H9 (cell line): ENCODE measurements around the gene BTN2A1. TPM values are rescaled to one million over a fixed set of nuclear protein-coding genes. Genes with fewer than 3 reads are reported as not detected.
"Not testable (repeated sequence)": the region's sequence is repeated elsewhere in the genome, so short reads cannot be mapped to it uniquely, and the experiment has no call there.

Experiments used
- DNase-seq: peaks from one replicate; pipeline ENCODE4 v3.0.0-alpha.2; 2017
- H2AFZ ChIP-seq: one replicate; pipeline ENCODE4 v1.6.1; 2013; ENCODE audit warnings: mild to moderate bottlenecking, low read length, control low read depth, moderate library complexity
- H2AK5ac ChIP-seq: 2 replicates; pipeline ENCODE4 v1.6.1; 2013; ENCODE audit warnings: low read length, control low read depth, mixed read lengths; ENCODE audit not compliant: insufficient read length
- H2BK120ac ChIP-seq: one replicate; pipeline ENCODE4 v1.6.1; 2013; ENCODE audit warnings: low read depth, mild to moderate bottlenecking, low read length, control low read depth, inconsistent platforms; ENCODE audit not compliant: poor library complexity, severe bottlenecking
- H2BK12ac ChIP-seq: 2 replicates; pipeline ENCODE4 v1.6.1; 2013; ENCODE audit warnings: low read length, control low read depth, mixed read lengths, low read depth; ENCODE audit not compliant: insufficient read length
- H2BK15ac ChIP-seq: 2 replicates; pipeline ENCODE4 v1.6.1; 2013; ENCODE audit warnings: low read depth, low read length, control low read depth
- H2BK20ac ChIP-seq: one replicate; pipeline ENCODE4 v1.6.1; 2013; ENCODE audit warnings: low read depth, mild to moderate bottlenecking, low read length, control low read depth, inconsistent platforms; ENCODE audit not compliant: poor library complexity, severe bottlenecking
- H2BK5ac ChIP-seq: 2 replicates; pipeline ENCODE4 v1.6.1; 2013; ENCODE audit warnings: low read length, control low read depth, mixed read lengths; ENCODE audit not compliant: insufficient read length
- H3K14ac ChIP-seq: 2 replicates; pipeline ENCODE4 v1.6.1; 2013; ENCODE audit warnings: low read length, control low read depth; ENCODE audit not compliant: insufficient read depth
- H3K18ac ChIP-seq: 2 replicates; pipeline ENCODE4 v1.6.1; 2013; ENCODE audit warnings: low read depth, mild to moderate bottlenecking, mixed read lengths, low read length, control low read depth; ENCODE audit not compliant: insufficient read length
- H3K23ac ChIP-seq: 2 replicates; pipeline ENCODE4 v1.6.1; 2013; ENCODE audit warnings: low read length, control low read depth, mixed read lengths, low read depth; ENCODE audit not compliant: insufficient read length
- H3K23me2 ChIP-seq: 2 replicates; pipeline ENCODE4 v1.6.1; 2013; ENCODE audit warnings: low read depth, mild to moderate bottlenecking, mixed read lengths, low read length, control low read depth; ENCODE audit not compliant: insufficient read length, poor library complexity, severe bottlenecking
- H3K27ac ChIP-seq: 2 replicates; pipeline ENCODE4 v1.5.1; 2013; ENCODE audit warnings: low read length, control low read depth, mixed read lengths, low read depth; ENCODE audit not compliant: insufficient read length
- H3K27me3 ChIP-seq: 2 replicates; pipeline ENCODE4 v1.6.1; 2013; ENCODE audit warnings: low read length, control low read depth, inconsistent platforms; ENCODE audit not compliant: insufficient read depth
- H3K4ac ChIP-seq: 2 replicates; pipeline ENCODE4 v1.6.1; 2013; ENCODE audit warnings: low read depth, mild to moderate bottlenecking, control low read depth, inconsistent platforms, low read length, moderate library complexity
- H3K4me1 ChIP-seq: 2 replicates; pipeline ENCODE4 v1.6.1; 2013; ENCODE audit warnings: low read length, control low read depth, inconsistent platforms; ENCODE audit not compliant: insufficient read depth
- H3K4me2 ChIP-seq: 2 replicates; pipeline ENCODE4 v1.6.1; 2013; ENCODE audit warnings: low read length, control low read depth, mixed read lengths; ENCODE audit not compliant: insufficient read length, insufficient read depth
- H3K56ac ChIP-seq: 2 replicates; pipeline ENCODE4 v1.6.1; 2013; ENCODE audit warnings: low read depth, mild to moderate bottlenecking, mixed read lengths, low read length, control low read depth; ENCODE audit not compliant: insufficient read length
- H3K79me1 ChIP-seq: 2 replicates; pipeline ENCODE4 v1.6.1; 2013; ENCODE audit warnings: low read depth, mild to moderate bottlenecking, moderate library complexity, low read length, control low read depth, inconsistent platforms; ENCODE audit not compliant: insufficient read depth, poor library complexity, severe bottlenecking
- H3K79me2 ChIP-seq: 2 replicates; pipeline ENCODE4 v1.6.1; 2013; ENCODE audit warnings: low read length, control low read depth, inconsistent platforms; ENCODE audit not compliant: insufficient read depth
- H3K9ac ChIP-seq: 2 replicates; pipeline ENCODE4 v1.6.1; 2013; ENCODE audit warnings: low read length, control low read depth, mixed read lengths; ENCODE audit not compliant: insufficient read length; ENCODE audit errors: extremely low read depth
- H3K9me3 ChIP-seq: one replicate; pipeline ENCODE4 v1.6.1; 2013; ENCODE audit warnings: low read depth, low read length, inconsistent platforms; ENCODE audit not compliant: control insufficient read depth
- H3T11ph ChIP-seq: one replicate; pipeline ENCODE4 v1.6.1; 2013; ENCODE audit warnings: mild to moderate bottlenecking, low read length, control low read depth, inconsistent platforms
- H4K20me1 ChIP-seq: one replicate; pipeline ENCODE4 v1.6.1; 2013; ENCODE audit not compliant: control insufficient read depth, insufficient read length, insufficient read depth
- H4K5ac ChIP-seq: 2 replicates; pipeline ENCODE4 v1.6.1; 2013; ENCODE audit warnings: low read depth, mild to moderate bottlenecking, mixed read lengths, low read length, control low read depth; ENCODE audit not compliant: insufficient read length
- H4K8ac ChIP-seq: replicated peaks from 2 replicates; pipeline ENCODE4 v1.6.1; 2013; ENCODE audit warnings: low read length, control low read depth, mixed read lengths, low read depth; ENCODE audit not compliant: insufficient read length
- H4K91ac ChIP-seq: 2 replicates; pipeline ENCODE4 v1.6.1; 2013; ENCODE audit warnings: low read depth, mild to moderate bottlenecking, moderate library complexity, mixed read lengths, low read length, control low read depth; ENCODE audit not compliant: insufficient read length
- H3K27ac Mint-ChIP-seq, 3 experiments: 2 replicates in 2 of 3; 3 replicates in 1 of 3; pipeline ENCODE4 v1.8.0; 2020 to 2021; ENCODE audit warnings: mixed read lengths in 3 of 3, mild to moderate bottlenecking in 1 of 3, moderate library complexity in 1 of 3
- H3K27me3 Mint-ChIP-seq: 2 replicates; pipeline ENCODE4 v1.8.0; 2021; ENCODE audit warnings: low read depth, mild to moderate bottlenecking, moderate library complexity, mixed read lengths
- H3K36me3 Mint-ChIP-seq, 3 experiments: 2 replicates in 2 of 3; 3 replicates in 1 of 3; pipeline ENCODE4 v1.8.0; 2020 to 2021; ENCODE audit warnings: low read depth in 3 of 3, mixed read lengths in 3 of 3; ENCODE audit not compliant: insufficient read depth in 1 of 3
- H3K4me1 Mint-ChIP-seq, 2 experiments: 2 replicates each; pipeline ENCODE4 v1.8.0; 2020; ENCODE audit warnings: mixed read lengths in 2 of 2
- H3K4me3 Mint-ChIP-seq, 2 experiments: 2 replicates in 1 of 2; 3 replicates in 1 of 2; pipeline ENCODE4 v1.8.0; 2020 to 2021; ENCODE audit warnings: mild to moderate bottlenecking in 2 of 2, mixed read lengths in 2 of 2, moderate library complexity in 1 of 2
- H3K9me3 Mint-ChIP-seq, 2 experiments: 2 replicates in 1 of 2; 3 replicates in 1 of 2; pipeline ENCODE4 v1.8.0; 2020; ENCODE audit warnings: mild to moderate bottlenecking in 2 of 2, mixed read lengths in 2 of 2, moderate library complexity in 1 of 2
- WGBS: extraction: QIAGEN DNeasy Blood & Tissue Kit; methylation state at CpG from one replicate; pipeline ENCODE4 v1.1.7; 2013; ENCODE audit warnings: missing lambda C conversion rate, low lambda C conversion rate, mixed read lengths; ENCODE audit not compliant: insufficient read length; ENCODE audit errors: extremely low coverage; 5-methylcytosine and 5-hydroxymethylcytosine counted together
- total RNA-seq: library from RNA; stranded (reverse); gene quantifications from 2 replicates; pipeline ENCODE4 v1.2.1, GENCODE V29; 2021

Gene BTN2A1
- total RNA-seq, 1 experiment from 2014 or later: 18.4 TPM

DNA sequence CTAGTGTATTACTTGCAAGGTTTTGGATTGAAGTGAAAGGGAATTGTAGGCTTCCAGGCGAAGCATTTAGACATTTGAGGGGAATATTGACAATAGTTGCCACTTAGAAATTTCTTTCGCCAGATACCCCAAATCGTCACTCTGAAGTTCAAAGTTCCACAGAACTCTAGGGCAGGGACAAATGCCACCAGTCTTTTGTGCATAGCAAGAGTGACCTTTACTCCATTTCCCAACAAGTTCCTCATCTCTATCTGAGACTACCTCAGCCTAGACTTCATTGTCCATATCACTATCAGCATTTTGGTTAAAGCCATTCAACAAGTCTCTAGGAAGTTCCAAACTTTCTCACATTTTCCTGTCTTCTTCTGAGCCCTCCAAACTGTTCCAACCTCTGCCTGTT is 39.0 kb upstream of the BTN2A1 start:
- not testable (repeated sequence) for H3K27me3 ChIP-seq, H3K9ac ChIP-seq, H3K79me2 ChIP-seq, H3K4me1 ChIP-seq, H3K23ac ChIP-seq, H3K9me3 ChIP-seq, H3K23me2 ChIP-seq, H3K56ac ChIP-seq, H4K8ac ChIP-seq, H2AK5ac ChIP-seq, H3K27me3 Mint-ChIP-seq, H3K27ac ChIP-seq, H2BK5ac ChIP-seq, H3K14ac ChIP-seq, DNase-seq, H3K4me2 ChIP-seq, H2BK15ac ChIP-seq, H3T11ph ChIP-seq, H2BK12ac ChIP-seq, H2AFZ ChIP-seq, H3K4me3 Mint-ChIP-seq, H4K5ac ChIP-seq, H3K27ac Mint-ChIP-seq, H4K91ac ChIP-seq, H3K4me1 Mint-ChIP-seq, H4K20me1 ChIP-seq, H3K4ac ChIP-seq, H3K79me1 ChIP-seq, H2BK120ac ChIP-seq, H2BK20ac ChIP-seq, H3K18ac ChIP-seq
- WGBS: no CpG with 5 or more reads among the region's 3 CpGs
- Mint-ChIP-seq H3K36me3 (peaks cover 2 to 10% (median 9%) of the 10 kb centered on the region in 3 experiments), H3K9me3 (peaks cover 15 to 23% of the 10 kb centered on the region in 2 experiments)
